SH-SY5Y (cell line): ENCODE measurements around the gene OR2A5.

Source experiments
- GATA2 ChIP-seq: IDR thresholded peaks from 2 replicates; pipeline ENCODE4 v1.6.1; 2011; ENCODE audit warnings: mild to moderate bottlenecking, low read depth, low read length
- GATA3 ChIP-seq: IDR thresholded peaks from 2 replicates; pipeline ENCODE4 v1.6.1; 2011; ENCODE audit warnings: low read depth, mild to moderate bottlenecking, low read length, moderate library complexity

DNA sequence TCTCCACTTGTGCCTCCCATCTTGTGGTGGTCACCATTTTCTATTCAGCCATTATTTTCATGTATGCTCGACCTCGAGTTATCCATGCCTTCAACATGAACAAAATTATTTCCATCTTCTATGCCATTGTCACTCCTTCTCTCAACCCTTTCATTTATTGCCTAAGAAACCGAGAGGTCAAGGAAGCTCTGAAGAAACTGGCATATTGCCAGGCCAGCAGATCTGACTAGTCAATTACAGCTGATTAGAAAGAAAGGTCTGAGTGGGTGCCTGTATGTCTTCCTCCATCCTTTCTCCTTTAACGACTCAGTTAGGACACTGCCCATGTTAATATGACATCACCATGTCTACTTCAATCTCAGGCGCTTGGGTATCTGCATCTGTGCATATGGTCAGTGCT, 44.0 kb upstream of the OR2A5 start:
- no peak for TF ChIP-seq GATA2
- TF ChIP-seq GATA3, result no peak
